GM21515 (cell line): ENCODE results near the gene GREB1.

ENCODE experiments used
- ATAC-seq: cut with Tn5 transposase; IDR thresholded peaks from one replicate; pipeline ENCODE4 v1.9.1; 2021; ENCODE audit not compliant: unreplicated experiment

The GREB1 gene

GRCh38 chr2:11630855-11631254 lies 97.0 kb downstream of the GREB1 start:
- no peak for ATAC-seq

- ATAC-seq = no peak
Measured at GRCh38 chr2:11631462-11631861, 97.6 kb downstream of the GREB1 start.

- no peak for ATAC-seq
Measured at GRCh38 chr2:11633923-11634478, 100.2 kb downstream of the GREB1 start.

- no peak for ATAC-seq
Measured at GRCh38 chr2:11634584-11634983, 100.7 kb downstream of the GREB1 start.

- ATAC-seq = no peak
Measured at GRCh38 chr2:11635141-11635540, 101.3 kb downstream of the GREB1 start.

GRCh38 chr2:11636593-11637295 lies 102.9 kb downstream of the GREB1 start:
- ATAC-seq = no peak

GRCh38 chr2:11637546-11637945 lies 103.7 kb downstream of the GREB1 start:
- ATAC-seq = no peak

GRCh38 chr2:11639503-11639902 lies 105.7 kb downstream of the GREB1 start:
- no peak for ATAC-seq

GRCh38 chr2:11640132-11640531 lies 106.3 kb downstream of the GREB1 start:
- no peak for ATAC-seq

GRCh38 chr2:11642972-11643371 lies 109.1 kb downstream of the GREB1 start:
- ATAC-seq = no peak

GRCh38 chr2:11644293-11644692 lies 110.4 kb downstream of the GREB1 start:
- no peak for ATAC-seq

- ATAC-seq = no peak
Measured at GRCh38 chr2:11646530-11646929, 112.7 kb downstream of the GREB1 start.

- ATAC-seq = no peak
Measured at GRCh38 chr2:11647834-11648600, 114.2 kb downstream of the GREB1 start.

- ATAC-seq = no peak
Measured at GRCh38 chr2:11649093-11649492, 115.2 kb downstream of the GREB1 start.

GRCh38 chr2:11651856-11652548 lies 118.2 kb downstream of the GREB1 start:
- ATAC-seq = no peak

- ATAC-seq = no peak
Measured at GRCh38 chr2:11652553-11652952, 118.7 kb downstream of the GREB1 start.

GRCh38 chr2:11655495-11655894 lies 121.7 kb downstream of the GREB1 start:
- ATAC-seq = no peak

- ATAC-seq = no peak
Measured at GRCh38 chr2:11656252-11656651, 122.4 kb downstream of the GREB1 start.

- ATAC-seq = no peak
Measured at GRCh38 chr2:11656671-11657101, 122.8 kb downstream of the GREB1 start.

GRCh38 chr2:11657195-11657594 lies 123.3 kb downstream of the GREB1 start:
- ATAC-seq = no peak

- ATAC-seq = no peak
Measured at GRCh38 chr2:11657646-11658045, 123.8 kb downstream of the GREB1 start.
